GM19193 (cell line): ENCODE measurements around the gene INSC.

Source experiments
- POLR2A ChIP-seq: IDR thresholded peaks from 4 replicates; pipeline ENCODE4 v1.6.1; 2011; ENCODE audit not compliant: insufficient read depth, insufficient read length; ENCODE audit errors: extremely low read depth

The INSC gene

DNA sequence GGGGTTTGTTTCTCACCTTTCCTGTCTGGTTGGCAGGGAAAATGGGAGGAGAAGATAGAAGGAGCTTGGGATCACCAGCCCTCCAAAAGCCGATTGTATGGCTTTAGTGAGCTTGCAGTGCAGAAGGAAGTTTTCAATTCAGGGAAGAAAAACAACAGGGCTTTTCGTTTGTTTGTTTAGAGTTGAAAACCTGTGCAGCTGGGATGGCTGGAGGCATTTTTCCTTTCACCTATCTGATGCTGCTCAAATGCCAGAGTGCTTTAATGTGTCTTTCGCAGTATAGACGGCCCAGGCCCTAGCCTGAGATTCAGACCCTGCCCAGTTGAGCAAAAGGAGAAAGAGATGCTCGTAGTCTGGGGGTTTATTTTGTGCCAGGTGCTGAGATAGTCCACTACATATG, 87.9 kb downstream of the INSC start:
- TF ChIP-seq POLR2A = no peak

DNA sequence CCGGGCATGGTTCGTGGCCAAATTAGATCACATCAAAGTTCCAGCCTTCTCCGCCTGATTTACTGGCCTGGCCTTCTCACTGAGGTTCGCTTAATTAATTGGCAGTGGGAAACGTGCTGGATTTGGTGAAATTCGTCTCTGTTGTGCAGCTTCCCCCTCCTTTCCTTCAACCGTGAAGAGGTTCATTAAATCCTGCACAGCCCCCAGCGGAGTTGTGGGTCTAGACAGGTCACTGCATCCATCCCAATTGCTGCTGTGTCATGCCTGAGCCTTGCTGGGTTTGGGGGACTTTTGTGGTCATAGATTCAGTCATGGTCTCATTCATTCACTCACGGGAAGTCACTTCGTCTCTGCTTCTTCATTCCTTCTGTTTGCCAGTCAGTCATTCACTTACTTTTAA, 90.0 kb downstream of the INSC start:
- TF ChIP-seq POLR2A = no peak

DNA sequence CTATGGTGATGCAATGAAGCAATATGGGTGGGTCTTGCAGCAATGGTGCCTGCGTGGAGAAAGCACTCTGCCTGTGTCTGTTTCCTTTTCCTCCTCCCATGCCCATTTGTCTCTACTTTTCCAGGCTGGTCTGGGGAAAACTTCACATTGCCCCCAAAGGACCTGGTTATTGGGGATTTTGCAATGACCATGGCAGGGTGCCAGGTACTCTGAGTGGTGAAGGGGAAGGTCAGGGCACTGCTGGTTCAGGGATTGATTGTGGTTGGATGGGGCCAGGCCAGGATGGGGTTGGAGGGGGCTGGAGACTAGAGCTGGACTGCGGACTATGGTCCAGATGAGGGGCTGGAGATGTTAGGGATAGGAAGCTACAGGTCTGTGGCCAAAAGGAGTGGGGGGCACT, 92.1 kb downstream of the INSC start:
- no peak for TF ChIP-seq POLR2A

DNA sequence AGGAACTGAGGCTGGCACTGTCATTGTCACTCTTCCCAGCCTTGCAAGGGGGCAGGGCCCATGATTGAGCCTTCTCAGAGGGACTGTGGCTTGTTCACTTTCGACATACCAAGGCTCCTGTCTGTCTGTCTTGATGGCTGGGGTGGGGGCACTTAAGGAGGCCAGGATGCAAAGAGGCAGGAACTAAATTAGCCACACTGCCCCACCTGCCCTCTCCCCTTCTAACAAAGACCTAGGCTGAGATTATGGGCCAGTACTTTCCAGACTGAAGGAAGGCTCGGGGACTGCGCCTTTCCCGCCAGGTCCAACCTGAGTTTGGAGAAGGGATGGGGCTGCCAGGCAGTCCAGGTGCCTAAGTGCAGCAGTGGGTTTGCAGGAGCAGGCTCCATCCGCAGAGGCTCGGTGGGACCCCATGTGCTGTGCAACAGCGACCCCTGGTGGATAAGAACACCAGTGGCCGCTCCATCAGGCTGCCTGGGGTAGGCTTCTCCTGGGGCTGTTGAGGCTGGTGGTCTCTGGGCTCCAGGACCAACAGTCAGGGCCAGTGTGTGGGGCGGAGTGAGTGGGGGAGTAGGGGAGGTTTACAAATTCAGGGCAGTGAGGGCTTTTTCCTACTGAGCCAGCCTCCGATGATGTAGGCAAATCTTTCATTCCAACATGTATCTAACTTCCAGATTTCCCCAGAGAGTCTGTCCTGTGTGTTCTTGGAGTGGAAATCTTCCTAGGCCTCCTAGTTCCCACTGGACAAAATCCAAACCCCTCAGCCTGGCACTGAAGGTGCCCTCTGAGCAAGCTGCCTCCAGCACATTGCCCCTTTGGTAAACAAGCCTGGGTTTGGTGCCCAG, 93.9 kb downstream of the INSC start:
- TF ChIP-seq POLR2A = no peak

DNA sequence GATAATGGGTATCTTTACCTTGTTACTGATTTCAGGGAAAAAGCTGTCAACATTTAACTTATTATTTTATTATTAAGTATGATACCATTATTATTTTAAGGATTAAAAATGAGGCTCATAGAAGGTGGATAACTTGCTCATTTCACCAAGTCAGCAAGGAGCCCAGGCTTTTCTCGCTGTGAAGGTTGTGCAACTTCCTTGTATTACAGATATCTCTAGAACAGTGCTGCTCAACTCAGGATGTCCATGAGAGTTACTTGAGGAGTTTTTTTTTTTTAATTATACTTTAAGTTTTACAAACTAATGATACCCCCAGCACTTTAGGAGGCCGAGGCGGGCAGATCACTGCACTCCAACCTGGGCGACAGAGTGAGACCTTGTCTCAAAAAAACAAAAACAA, 98.2 kb downstream of the INSC start:
- no peak for TF ChIP-seq POLR2A

DNA sequence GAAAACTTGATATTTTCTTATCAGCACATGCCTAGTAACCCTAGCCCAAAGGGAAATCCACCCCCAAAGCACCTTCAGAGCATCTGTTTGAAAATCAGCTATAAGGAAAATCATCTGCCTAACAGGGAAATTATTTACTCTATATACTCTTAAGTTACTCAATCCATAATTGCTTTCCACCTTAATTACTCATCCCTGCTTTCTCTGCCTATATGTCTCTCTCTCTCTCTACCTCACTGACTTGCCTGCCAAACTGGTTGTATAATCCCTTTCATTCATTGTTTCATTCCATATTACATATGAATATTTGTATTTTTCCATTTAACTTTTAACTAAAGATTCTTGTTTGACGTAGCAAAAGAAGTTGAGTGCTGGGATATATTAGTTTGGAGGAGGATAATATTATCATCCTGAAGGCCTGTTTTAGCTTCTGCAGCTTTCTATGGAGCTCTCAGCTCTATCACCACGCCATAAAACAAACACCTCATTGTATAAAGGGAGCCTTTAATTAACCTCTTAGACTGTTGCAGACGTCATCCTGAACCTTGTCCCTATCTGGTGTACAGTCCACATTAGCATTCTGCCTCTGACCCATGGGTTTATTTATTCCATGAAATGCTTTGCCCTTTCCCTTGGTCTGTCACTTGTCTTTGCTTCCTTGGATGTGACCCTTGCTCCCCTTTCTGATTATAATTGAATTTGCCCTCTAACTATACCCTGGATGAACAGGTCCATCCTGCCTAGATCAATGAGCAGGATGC, 98.9 kb downstream of the INSC start:
- no peak for TF ChIP-seq POLR2A

DNA sequence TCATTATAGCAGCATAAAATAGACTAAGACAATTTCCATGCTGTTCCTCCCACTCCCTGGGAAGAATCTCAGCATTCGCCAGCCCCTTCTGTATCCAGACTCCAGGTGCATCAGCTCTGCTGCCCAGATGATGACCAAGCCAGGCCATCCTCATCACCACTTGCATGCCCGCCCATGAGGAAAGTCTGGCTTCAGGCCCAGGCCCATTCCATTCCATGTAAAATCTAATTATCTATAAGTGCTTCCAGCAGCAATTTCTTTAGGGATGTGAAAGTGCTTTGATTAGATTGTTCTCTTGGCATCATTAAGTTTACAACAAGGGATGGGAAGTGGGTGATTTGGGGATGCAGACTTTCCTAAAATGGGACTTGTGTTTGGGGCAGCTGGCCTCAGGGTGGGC, 100.3 kb downstream of the INSC start:
- TF ChIP-seq POLR2A = no peak

DNA sequence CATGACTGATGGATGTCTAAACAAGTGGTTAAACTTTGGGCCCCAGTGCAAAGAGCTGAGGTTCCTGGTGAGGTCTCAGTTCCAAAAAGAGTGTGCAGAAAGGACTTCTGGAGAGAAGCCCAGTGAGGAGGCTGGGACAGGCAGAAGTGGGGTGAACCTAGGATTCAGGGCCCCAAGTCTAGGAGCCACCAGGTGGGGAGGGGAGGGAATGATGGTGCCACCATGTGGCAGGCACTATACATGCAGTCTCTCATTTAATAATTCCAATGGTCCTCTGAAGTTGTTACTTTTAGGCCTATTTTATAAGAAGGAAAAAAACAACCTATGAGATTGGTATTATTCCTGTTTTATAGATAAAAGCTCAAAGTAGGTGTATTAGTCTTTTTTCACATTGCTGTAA, 102.0 kb downstream of the INSC start:
- no peak for TF ChIP-seq POLR2A

DNA sequence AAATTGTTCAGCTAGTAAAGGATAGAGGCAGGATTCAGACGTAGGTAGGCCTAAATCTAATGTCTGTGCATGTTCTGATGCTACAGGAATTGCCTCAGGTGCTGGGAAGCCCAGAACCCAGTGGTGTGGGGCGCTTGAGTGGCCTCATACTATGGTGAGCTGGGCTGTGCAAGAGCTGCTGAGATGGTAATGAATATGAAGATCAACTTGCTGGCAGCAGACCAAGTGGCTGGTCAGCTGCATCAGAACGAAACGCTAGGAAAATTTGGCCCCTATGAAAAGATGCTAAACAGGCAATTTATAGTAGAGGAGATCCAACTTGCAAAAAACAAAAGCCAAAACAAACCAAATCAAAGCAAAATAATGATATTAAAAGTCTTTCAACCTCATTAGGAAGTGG, 102.7 kb downstream of the INSC start:
- no peak for TF ChIP-seq POLR2A

DNA sequence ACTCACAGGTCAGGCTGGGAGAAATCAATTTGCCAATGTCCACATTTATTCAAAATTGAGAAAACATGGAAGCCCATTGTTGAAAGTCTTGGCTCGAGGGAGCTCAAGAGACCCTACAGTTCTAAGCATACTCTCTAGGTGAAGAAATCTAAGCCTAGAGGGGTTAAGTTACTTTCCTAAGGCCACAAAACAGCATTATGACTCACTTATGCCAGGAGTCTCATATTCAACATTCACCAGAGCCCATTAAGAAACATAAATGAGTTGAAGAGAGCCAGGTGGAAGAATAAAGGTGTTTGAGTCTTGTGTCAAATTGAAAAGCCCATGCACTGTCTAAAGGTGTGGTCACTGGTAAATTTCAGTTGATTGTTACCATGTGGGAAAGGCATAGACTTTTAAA, 108.1 kb downstream of the INSC start:
- no peak for TF ChIP-seq POLR2A

DNA sequence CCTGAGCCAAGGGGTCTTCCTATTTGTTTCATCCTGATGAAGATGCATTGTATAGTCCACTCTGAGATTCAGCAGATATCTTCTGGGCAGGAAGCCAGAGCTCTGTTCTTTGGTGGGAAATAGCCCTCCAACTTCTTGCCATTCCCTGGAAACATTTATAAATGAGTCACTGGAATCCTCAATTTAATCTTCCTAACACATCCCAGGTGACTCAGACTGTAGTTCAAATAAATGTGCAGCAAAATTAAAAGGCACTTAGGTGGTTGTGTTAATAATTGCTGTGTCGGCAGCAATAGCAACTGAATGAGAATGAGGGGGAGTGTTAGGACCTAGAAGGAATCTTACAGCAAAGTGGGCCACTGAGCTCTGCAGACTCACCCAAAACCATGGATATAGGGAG, 108.6 kb downstream of the INSC start:
- no peak for TF ChIP-seq POLR2A

DNA sequence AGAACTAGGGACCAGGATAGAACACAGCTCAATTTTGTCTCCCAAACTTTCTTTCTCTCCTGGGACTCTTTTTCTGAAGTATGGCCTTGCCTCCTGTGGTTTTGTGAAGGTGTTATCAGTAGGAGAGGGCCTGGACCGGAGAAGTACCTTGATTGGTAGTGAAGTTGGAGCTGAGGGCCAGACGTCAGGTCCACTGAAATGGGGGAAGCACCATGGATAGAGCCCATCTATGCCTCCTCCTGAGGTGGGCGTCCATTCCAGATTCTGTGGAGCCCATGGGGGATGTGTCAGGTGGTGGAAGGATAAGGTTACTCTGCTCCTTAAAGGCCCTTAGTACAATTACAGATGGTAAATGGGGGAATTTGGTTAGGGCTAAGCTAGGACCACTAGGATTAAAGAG, 109.7 kb downstream of the INSC start:
- TF ChIP-seq POLR2A = no peak

DNA sequence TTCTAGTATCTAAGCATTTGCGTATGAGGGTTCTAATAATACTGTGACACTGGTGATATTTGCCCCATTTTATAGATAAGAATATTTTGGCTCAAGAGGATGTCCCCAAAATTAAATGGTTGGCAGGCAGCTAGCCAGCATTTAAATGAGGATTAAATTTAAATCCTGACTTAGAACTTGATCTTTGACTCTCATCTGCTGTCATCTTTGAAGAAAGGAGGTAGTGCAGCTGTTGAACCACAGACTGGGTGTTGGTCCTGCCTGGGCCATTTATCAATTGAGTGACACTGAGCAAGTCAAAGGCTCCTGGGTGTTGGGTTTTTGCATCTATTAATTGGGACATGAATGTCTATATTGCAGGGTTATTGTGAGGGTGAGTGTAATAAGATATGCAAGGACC, 112.3 kb downstream of the INSC start:
- no peak for TF ChIP-seq POLR2A

DNA sequence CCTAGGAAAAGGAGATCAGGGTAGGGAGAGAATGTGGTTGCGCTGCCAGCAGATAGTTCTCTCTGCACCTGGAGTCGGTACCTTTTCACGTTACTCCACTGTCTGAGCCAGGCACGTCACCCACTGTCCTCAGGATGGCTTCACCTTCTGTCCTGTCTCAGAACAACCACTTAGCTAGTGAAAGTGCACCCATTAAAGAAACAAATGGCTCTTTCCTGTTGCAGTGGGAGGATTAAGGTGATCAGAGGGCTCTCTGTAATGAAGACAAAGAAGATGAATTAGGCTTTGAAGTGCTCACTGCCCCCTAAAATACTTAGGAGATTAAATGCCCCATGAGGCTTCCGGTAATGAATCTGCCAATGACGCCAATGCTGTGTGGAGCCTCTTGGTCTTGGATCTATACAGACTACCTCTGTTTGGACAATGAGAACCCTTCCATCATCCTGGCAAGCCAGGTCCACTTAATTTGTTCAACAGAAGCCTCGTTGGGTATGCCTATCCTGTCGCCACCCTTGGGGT, 113.7 kb downstream of the INSC start:
- no peak for TF ChIP-seq POLR2A

DNA sequence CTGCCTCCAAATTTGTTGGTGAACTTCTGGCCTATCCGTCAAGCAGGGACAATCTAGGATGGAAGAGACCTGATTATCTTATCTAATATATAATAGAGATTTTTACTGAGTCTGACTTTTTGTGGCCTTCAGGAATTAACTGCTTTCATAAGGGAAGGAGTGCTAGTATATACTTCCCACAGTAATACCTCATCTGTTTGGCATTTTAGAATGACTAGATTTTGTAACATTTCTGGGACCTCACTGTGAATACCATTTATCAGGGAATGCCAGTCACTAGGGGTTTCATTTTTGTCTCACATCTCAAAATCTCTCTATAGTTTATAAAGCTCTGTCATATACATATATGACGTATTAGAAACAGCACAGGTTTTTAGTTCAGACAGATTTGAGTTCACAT, 114.3 kb downstream of the INSC start:
- TF ChIP-seq POLR2A = no peak

DNA sequence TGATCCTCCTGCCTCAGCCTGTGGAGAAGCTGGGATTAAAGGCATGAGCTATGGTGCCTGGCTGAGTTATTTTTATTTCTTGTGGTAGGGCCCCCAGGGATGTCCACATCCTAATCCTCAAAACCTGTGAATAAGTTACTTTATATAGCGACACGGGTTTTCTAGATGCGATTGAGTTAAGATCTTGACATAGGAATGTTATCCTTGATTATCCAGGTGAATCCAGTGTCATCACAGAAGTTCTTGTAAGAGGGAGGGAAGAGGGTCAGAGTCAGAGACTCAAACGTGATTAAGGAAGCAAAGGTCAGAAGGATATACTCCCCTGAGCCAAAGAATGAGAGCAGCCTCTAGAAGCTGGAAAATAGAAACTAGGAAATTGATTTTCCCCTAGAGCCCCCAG, 117.8 kb downstream of the INSC start:
- no peak for TF ChIP-seq POLR2A
